ENCODE data around the gene KLHL13.
"Not testable (repeated sequence)": the region's sequence is repeated elsewhere in the genome, so short reads cannot be mapped to it uniquely, and the experiment has no call there.

- TF ChIP-seq CTCF (IDR thresholded peaks at IDR 0.05; ENCODE audit: insufficient read depth, low read depth, low read length); EZH2 (IDR thresholded peaks at IDR 0.05; ENCODE audit: insufficient read depth, low read length): not testable (repeated sequence)
Observed at GRCh38 chrX:118002417-118002816, 114.2 kb downstream of the KLHL13 start.
